Stomach (tissue), 9 donors: ENCODE data around the gene KLK8. TPM values are rescaled to one million over a fixed set of nuclear protein-coding genes. Genes with fewer than 3 reads are reported as not detected.
A peak's percentile ranks its signal among the peaks of the same experiment; 100 is the strongest.

Experiments used
- DNase-seq, 2 donors: peaks; one replicate each; pipeline versions ENCODE4 v3.0.0 to v3.0.0-alpha.2; 2013 to 2019
- H3K27ac ChIP-seq, 5 donors: fragments of 200-600 bp in 4 of 5; sonication (generic) in 4 of 5; one replicate each; pipeline ENCODE4 v1.5.1; 2013 to 2019; ENCODE audit warnings: mild to moderate bottlenecking in 1 of 5, moderate library complexity in 1 of 5
- H3K27me3 ChIP-seq, 3 donors: fragments of 200-600 bp; sonication (generic); one replicate each; pipeline ENCODE4 v1.5.1; 2017 to 2019; ENCODE audit warnings: mixed run types in 1 of 3
- H3K36me3 ChIP-seq, 4 donors: fragments of 200-600 bp; sonication (generic); 1 replicate in 3 of 4; 2 replicates in 1 of 4; pipeline ENCODE4 v1.5.1; 2016 to 2019
- H3K4me1 ChIP-seq, 4 donors: fragments of 200-600 bp; sonication (generic); one replicate each; pipeline ENCODE4 v1.5.1; 2016 to 2019
- H3K4me3 ChIP-seq, 4 donors: fragments of 200-600 bp; sonication (generic) in 3 of 4; one replicate each; pipeline ENCODE4 v1.5.1; 2016 to 2019; ENCODE audit warnings: mild to moderate bottlenecking in 1 of 4
- H3K9me3 ChIP-seq, 4 donors: fragments of 200-600 bp; sonication (generic); one replicate each; pipeline ENCODE4 v1.5.1; 2016 to 2019
- CTCF ChIP-seq, 7 experiments: fragments of 450-650 bp in 4 of 7; fragments of 200-600 bp in 3 of 7; sonication (generic) in 3 of 7; IDR thresholded peaks; one replicate each; pipeline ENCODE4 v1.5.1; 2016 to 2019; ENCODE audit warnings: antibody characterized with exemption in 7 of 7, control low read depth in 2 of 7, mild to moderate bottlenecking in 1 of 7
- EP300 ChIP-seq: sonication (generic); formaldehyde crosslinking; IDR thresholded peaks from one replicate; pipeline ENCODE4 v1.6.1; 2017; ENCODE audit warnings: antibody characterized with exemption
- POLR2A ChIP-seq, 4 donors: fragments of 450-650 bp; IDR thresholded peaks; one replicate each; pipeline ENCODE4 v1.6.1; 2016; ENCODE audit warnings: antibody characterized with exemption in 4 of 4, control low read depth in 2 of 4, mild to moderate bottlenecking in 1 of 4, moderate library complexity in 1 of 4
- POLR2AphosphoS5 ChIP-seq, 3 donors: sonication (generic); formaldehyde crosslinking; IDR thresholded peaks; one replicate each; pipeline ENCODE4 v1.6.1; 2016; ENCODE audit warnings: antibody characterized with exemption in 3 of 3
- WGBS, 5 donors: extraction: QIAGEN DNeasy Blood & Tissue Kit in 3 of 5; methylation state at CpG; one replicate each; pipeline versions ENCODE4 v1.1.5 to v1.1.7; 2013 to 2018; 5-methylcytosine and 5-hydroxymethylcytosine counted together
- intact Hi-C: fragments of 100-400 bp; cut with DNase I; formaldehyde crosslinking; loops from one replicate; pipeline ENCODE4 v1.15.1; 2023; ENCODE audit warnings: low total_unique reads
- polyA plus RNA-seq, 3 donors: library from polyadenylated mRNA; stranded (reverse); fragments of 200-250 nt; gene quantifications; one replicate each; pipeline ENCODE4 v1.2.3, GENCODE V29; 2013
- total RNA-seq, 5 donors: library from RNA; depleted of rRNA; stranded (reverse); fragments of >200 nt; gene quantifications; one replicate each; pipeline versions ENCODE4 v1.1.0 to v1.2.3, GENCODE V29; 2014 to 2016
- donor health status: healthy with polysubstance abuse.
- donor health status: Bipolar disorder and iron deficiency.
- donor health status: healthy.

Gene KLK8
- total and polyA plus RNA-seq, 8 donors: 116 TPM; not detected in 7

GRCh38 chr19:51018745-51019543, 17.5 kb upstream of the KLK8 start:
- peak; percentile 43 to 54 for DNase-seq
- WGBS, 5 donors: 2 to 3% (median 2%) methylated on average over 40 to 68 of the region's 68 CpGs
- Histone ChIP-seq H3K27me3 (peaks cover 8 to 82% (median 43%) of the 10 kb centered on the region in 3 donors), H3K27ac (peak overlapping the region in 2 of 5 donors; percentile 12 to 46), H3K4me3 (peak overlapping the region; percentile 29 to 54 (median 40)), H3K4me1 (peaks cover 27 to 48% (median 45%) of the 10 kb centered on the region in 4 donors), H3K36me3 (no peaks in the 10 kb centered on the region), H3K9me3 (no peaks in the 10 kb centered on the region)
- no peak for TF ChIP-seq EP300
- no peak for TF ChIP-seq POLR2AphosphoS5 (IDR thresholded peaks at IDR 0.05)
- no peak for TF ChIP-seq CTCF (IDR thresholded peaks at IDR 0.05)
- intact Hi-C loops: loop anchor here (2.0 kb wide), 1 partner anchor 76 kb away; no protein-coding TSS in a partner anchor

- peak; percentile 77 to 81 for DNase-seq
- peak overlapping the region; percentile 11 to 49 (median 32) for H3K4me3 ChIP-seq
- intact Hi-C loops: no loop called here
- WGBS, 5 donors: 1 to 4% (median 2%) methylated on average over 51 to 68 of the region's 68 CpGs
- H3K27me3 ChIP-seq: peaks cover 8 to 86% (median 43%) of the 10 kb centered on the region in 3 donors
- TF ChIP-seq EP300: no peak
- no peak for TF ChIP-seq POLR2A (IDR thresholded peaks at IDR 0.05)
- TF ChIP-seq CTCF (IDR thresholded peaks at IDR 0.05): peak in 5 of 7 experiments; percentile 31 to 81 (median 66)
- TF ChIP-seq POLR2AphosphoS5 (IDR thresholded peaks at IDR 0.05): no peak
- H3K27ac ChIP-seq: no peak overlapping the region
- no peaks in the 10 kb centered on the region for H3K9me3 ChIP-seq
- peaks cover 27 to 48% (median 45%) of the 10 kb centered on the region in 4 donors for H3K4me1 ChIP-seq
- H3K36me3 ChIP-seq: no peaks in the 10 kb centered on the region
These were observed 15.6 kb upstream of the KLK8 start for GRCh38 chr19:51016798-51017683.

- DNase-seq: no peak
- H3K27ac ChIP-seq: no peak overlapping the region
- H3K27me3 ChIP-seq: peaks cover 8 to 98% (median 43%) of the 10 kb centered on the region in 3 donors
- TF ChIP-seq POLR2AphosphoS5 (IDR thresholded peaks at IDR 0.05): no peak
- no peak for TF ChIP-seq POLR2A (IDR thresholded peaks at IDR 0.05)
- no peak for TF ChIP-seq CTCF (IDR thresholded peaks at IDR 0.05)
- no peak for TF ChIP-seq EP300
- WGBS, 5 donors: 87 to 95% (median 87%) methylated on average over 7 to 19 of the region's 19 CpGs
- H3K4me1 ChIP-seq: peaks cover 27 to 40% (median 36%) of the 10 kb centered on the region in 4 donors
- H3K36me3 ChIP-seq: no peaks in the 10 kb centered on the region
- H3K4me3 ChIP-seq: no peak overlapping the region
- H3K9me3 ChIP-seq: no peaks in the 10 kb centered on the region
- intact Hi-C loops: no loop called here
These were observed 14.4 kb upstream of the KLK8 start for GRCh38 chr19:51015691-51016267.

- Histone ChIP-seq H3K36me3 (no peaks in the 10 kb centered on the region), H3K4me3 (no peak overlapping the region), H3K27me3 (peaks cover 8 to 98% (median 41%) of the 10 kb centered on the region in 3 donors), H3K27ac (no peak overlapping the region), H3K4me1 (peaks cover 18 to 24% (median 22%) of the 10 kb centered on the region in 4 donors), H3K9me3 (no peaks in the 10 kb centered on the region)
- intact Hi-C loops: no loop called here
- DNase-seq: no peak
- TF ChIP-seq POLR2AphosphoS5 (IDR thresholded peaks at IDR 0.05) (no peak), EP300 (no peak), POLR2A (IDR thresholded peaks at IDR 0.05) (no peak), CTCF (IDR thresholded peaks at IDR 0.05) (no peak)
- WGBS, 5 donors: 82 to 87% (median 85%) methylated on average over 6 of the region's 6 CpGs
These were observed 12.8 kb upstream of the KLK8 start for GRCh38 chr19:51014242-51014641.
